Measurements from ENCODE around the gene PRKN.

Gene PRKN

GRCh38 chr6:161749576-161749975 is 978.0 kb downstream of the PRKN start:
- no peak for DNase-seq (ENCODE audit: extremely low read depth, low read depth)
- TF ChIP-seq CTCF (IDR thresholded peaks at IDR 0.05; ENCODE audit: low read depth, low read length), result no peak

GRCh38 chr6:161748535-161749416 is 978.8 kb downstream of the PRKN start:
- peak; percentile 10 for TF ChIP-seq CTCF (IDR thresholded peaks at IDR 0.05; ENCODE audit: low read depth, low read length)
- no peak for DNase-seq (ENCODE audit: extremely low read depth, low read depth)

GRCh38 chr6:161747506-161747905 is 980.1 kb downstream of the PRKN start:
- no peak for DNase-seq (ENCODE audit: extremely low read depth, low read depth)
- no peak for TF ChIP-seq CTCF (IDR thresholded peaks at IDR 0.05; ENCODE audit: low read depth, low read length)

- DNase-seq (ENCODE audit: extremely low read depth, low read depth), result no peak
- TF ChIP-seq CTCF (IDR thresholded peaks at IDR 0.05; ENCODE audit: low read depth, low read length), result no peak
These were observed 981.9 kb downstream of the PRKN start for GRCh38 chr6:161745594-161746141.

- no peak for TF ChIP-seq CTCF (IDR thresholded peaks at IDR 0.05; ENCODE audit: low read depth, low read length)
- no peak for DNase-seq (ENCODE audit: extremely low read depth, low read depth)
These were observed 982.4 kb downstream of the PRKN start for GRCh38 chr6:161745128-161745527.

GRCh38 chr6:161744211-161745067 is 983.1 kb downstream of the PRKN start:
- TF ChIP-seq CTCF (IDR thresholded peaks at IDR 0.05; ENCODE audit: low read depth, low read length), result no peak

More at GRCh38 chr6:161744211-161745067, 983.1 kb downstream of the PRKN start:
- DNase-seq (ENCODE audit: extremely low read depth, low read depth), result no peak

All from AG09319 (cell line).